ENCODE measurements around the gene PHB1. TPM values are rescaled to one million over a fixed set of nuclear protein-coding genes. Genes with fewer than 3 reads are reported as not detected.
"Not testable (repeated sequence)": the region's sequence is repeated elsewhere in the genome, so short reads cannot be mapped to it uniquely, and the experiment has no call there.

PHB1 gene
- polyA plus RNA-seq, 1 of the 3 experiments (the other 2 are of a cell fraction), result 379 TPM

DNA sequence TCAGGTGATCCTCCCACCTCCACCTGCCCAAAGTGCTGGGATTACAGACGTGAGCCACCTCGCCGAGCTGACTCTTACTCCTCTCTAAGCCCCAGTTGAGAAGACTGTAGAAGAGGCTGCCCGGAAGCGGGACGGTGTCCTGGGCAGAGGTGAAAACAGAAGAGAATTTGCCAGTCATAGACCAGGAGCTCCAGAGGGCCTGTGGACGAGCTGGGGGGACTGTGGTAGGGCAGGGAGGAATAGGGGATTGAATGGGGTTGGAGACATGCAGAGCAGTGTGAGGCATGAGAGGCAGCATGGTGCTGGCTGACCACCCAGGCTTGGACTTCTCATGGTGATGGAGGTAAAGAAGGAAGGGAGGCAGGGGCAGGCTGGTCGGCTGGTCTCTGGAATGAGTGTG lies 17.1 kb upstream of the PHB1 start:
- WGBS (ENCODE audit: low lambda C conversion rate), result 75% methylated on average over 8 of the region's 8 CpGs
- Histone ChIP-seq H4K20me1 (ENCODE audit: insufficient read depth) (no peaks in the 10 kb centered on the region), H3K27ac (ENCODE audit: low read depth in 2 of 2, low read length in 1 of 2) (no peak overlapping the region), H3K9me3 (no peaks in the 10 kb centered on the region), H3K36me3 (replicated peaks in 1 of 2; ENCODE audit: control insufficient read depth in 1 of 2, insufficient read depth in 2 of 2, low read length in 1 of 2) (no peaks in the 10 kb centered on the region), H3K4me1 (ENCODE audit: control insufficient read depth in 1 of 2, insufficient read depth in 2 of 2, low read depth in 1 of 2, low read length in 1 of 2) (peaks cover 0 to 20% of the 10 kb centered on the region in 2 experiments; a peak in 2 of 4 replicates), H2AFZ (ENCODE audit: low read depth) (no peak overlapping the region), H3K27me3 (ENCODE audit: insufficient read depth) (peaks cover 24% of the 10 kb centered on the region; the same call in 1 of the 2 replicates), H3K79me2 (ENCODE audit: insufficient read depth) (no peaks in the 10 kb centered on the region), H3K4me2 (no peak overlapping the region), H3K9me2 (no peaks in the 10 kb centered on the region), H3F3A (replicated peaks; ENCODE audit: insufficient read depth) (no peaks in the 10 kb centered on the region), H3K9ac (no peak overlapping the region), H3K4me3 (ENCODE audit: low read depth in 2 of 2, low read length in 1 of 2) (no peak overlapping the region)
- ChIA-PET CTCF (interaction anchor here (1.0 to 21.7 kb wide), 7 partner anchors 9 to 137 kb away, joined by 3 to 492 read pairs (median 5); partner anchors contain the start of gene NGFR), POLR2A (interaction anchor here (1.5 kb wide), 1 partner anchor 126 kb away, joined by 3 read pairs; no protein-coding TSS in a partner anchor)
- no peak for DNase-seq
- no peak for TF ChIP-seq FOXJ3 (CRISPR knock-in tag; IDR thresholded peaks at IDR 0.05)
- TF ChIP-seq RAD21 (IDR thresholded peaks at IDR 0.05; ENCODE audit: low read length), result no peak
- TF ChIP-seq TAF1 (IDR thresholded peaks at IDR 0.05; ENCODE audit: borderline replicate concordance, low read depth, low read length), result no peak
- TF ChIP-seq CTCF (IDR thresholded peaks at IDR 0.05), result no peak

DNA sequence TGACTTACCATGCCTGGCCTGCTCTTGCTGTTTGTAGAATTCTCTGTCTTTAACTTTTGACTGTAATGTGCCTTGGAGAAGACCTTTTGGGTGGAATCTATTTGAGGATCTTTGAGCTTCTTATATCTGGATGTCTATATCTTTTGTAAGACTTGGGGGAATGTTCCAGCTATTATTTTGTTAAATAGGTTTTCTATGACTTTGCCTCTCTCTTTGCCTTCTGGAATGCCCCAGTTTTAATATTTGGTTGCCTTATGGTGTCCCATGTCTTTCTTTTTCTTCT lies 10.3 kb upstream of the PHB1 start:
- no peak overlapping the region for H3K9ac ChIP-seq
- peak overlapping the region in 1 of 2 experiments; percentile 5; a peak in 1 of 4 replicates for H3K4me3 ChIP-seq (ENCODE audit: low read depth in 2 of 2, low read length in 1 of 2)
- peak overlapping the region in 1 of 2 experiments; percentile 35; a peak in 2 of 4 replicates for H3K27ac ChIP-seq (ENCODE audit: low read depth in 2 of 2, low read length in 1 of 2)
- H3K79me2 ChIP-seq (ENCODE audit: insufficient read depth), result no peaks in the 10 kb centered on the region
- no peaks in the 10 kb centered on the region for H3F3A ChIP-seq (replicated peaks; ENCODE audit: insufficient read depth)
- no peaks in the 10 kb centered on the region for H3K36me3 ChIP-seq (replicated peaks in 1 of 2; ENCODE audit: control insufficient read depth in 1 of 2, insufficient read depth in 2 of 2, low read length in 1 of 2)
- no peaks in the 10 kb centered on the region for H3K4me1 ChIP-seq (ENCODE audit: control insufficient read depth in 1 of 2, insufficient read depth in 2 of 2, low read depth in 1 of 2, low read length in 1 of 2)
- no peak for DNase-seq
- no peaks in the 10 kb centered on the region for H4K20me1 ChIP-seq (ENCODE audit: insufficient read depth)
- TF ChIP-seq MEF2A (IDR thresholded peaks at IDR 0.05; ENCODE audit: borderline replicate concordance, low read depth), result no peak
- no peak for TF ChIP-seq EP300 (IDR thresholded peaks at IDR 0.05; ENCODE audit: borderline replicate concordance in 1 of 2, low read depth in 1 of 2, low read length in 1 of 2)
- no peak for TF ChIP-seq TEAD4 (IDR thresholded peaks at IDR 0.05; ENCODE audit: borderline replicate concordance, insufficient read depth)
- CTCF ChIA-PET, result interaction anchor here (0.8 to 21.7 kb wide), 12 partner anchors 9 to 145 kb away, joined by 3 to 492 read pairs (median 8); partner anchors contain the start of gene PHB1
- H3K4me2 ChIP-seq, result no peak overlapping the region; the same call in 1 of the 2 replicates
- peaks cover 19% of the 10 kb centered on the region for H3K9me3 ChIP-seq
- POLR2A ChIA-PET, result interaction anchor here (1.5 kb wide), 1 partner anchor 26 kb away, joined by 3 read pairs; no protein-coding TSS in a partner anchor
- peak overlapping the region; percentile 86 for H2AFZ ChIP-seq (ENCODE audit: low read depth)
- no peaks in the 10 kb centered on the region for H3K9me2 ChIP-seq
- peaks cover 15% of the 10 kb centered on the region; the same call in 1 of the 2 replicates for H3K27me3 ChIP-seq (ENCODE audit: insufficient read depth)

- peak overlapping the region in 1 of 2 experiments; percentile 5; a peak in 1 of 4 replicates for H3K4me3 ChIP-seq (ENCODE audit: low read depth in 2 of 2, low read length in 1 of 2)
- H3K79me2 ChIP-seq (ENCODE audit: insufficient read depth); H3K9me2 ChIP-seq; H3F3A ChIP-seq (replicated peaks; ENCODE audit: insufficient read depth); H3K4me2 ChIP-seq; H3K9ac ChIP-seq; H3K4me1 ChIP-seq (ENCODE audit: control insufficient read depth in 1 of 2, insufficient read depth in 2 of 2, low read depth in 1 of 2, low read length in 1 of 2); H3K36me3 ChIP-seq (replicated peaks in 1 of 2; ENCODE audit: control insufficient read depth in 1 of 2, insufficient read depth in 2 of 2, low read length in 1 of 2); POLR2A ChIA-PET; H4K20me1 ChIP-seq (ENCODE audit: insufficient read depth): not testable (repeated sequence)
- peak; percentile 37 for DNase-seq
- TF ChIP-seq NFIC (IDR thresholded peaks at IDR 0.05; ENCODE audit: borderline replicate concordance), result peak; percentile 63; the same call in 1 of the 2 replicates
- TF ChIP-seq EP300 (IDR thresholded peaks at IDR 0.05; ENCODE audit: borderline replicate concordance in 1 of 2, low read depth in 1 of 2, low read length in 1 of 2), result peak in 1 of 2 experiments; percentile 29; a peak in 1 of 4 replicates
- peak; percentile 72 for TF ChIP-seq GATA2 (CRISPR knock-in tag; IDR thresholded peaks at IDR 0.05)
- peaks cover 19% of the 10 kb centered on the region for H3K9me3 ChIP-seq
- H3K27ac ChIP-seq (ENCODE audit: low read depth in 2 of 2, low read length in 1 of 2), result peak overlapping the region in 1 of 2 experiments; percentile 35; a peak in 2 of 4 replicates
- CTCF ChIA-PET, result interaction anchor here (0.8 to 21.7 kb wide), 12 partner anchors 8 to 146 kb away, joined by 3 to 492 read pairs (median 8); partner anchors contain the start of gene PHB1
- H2AFZ ChIP-seq (ENCODE audit: low read depth), result peak overlapping the region; percentile 86
- 18% methylated on average over 16 of the region's 16 CpGs for WGBS (ENCODE audit: low lambda C conversion rate)
- peaks cover 15% of the 10 kb centered on the region; the same call in 1 of the 2 replicates for H3K27me3 ChIP-seq (ENCODE audit: insufficient read depth)
These were observed 9.8 kb upstream of the PHB1 start for GRCh38 chr17:49424276-49425003.

Measured in SK-N-SH (cell line).